HG02610 (cell line): ENCODE data around the gene GNA15.

Source experiments
- ATAC-seq: cut with Tn5 transposase; IDR thresholded peaks from one replicate; pipeline ENCODE4 v1.9.1; 2021; ENCODE audit warnings: mild to moderate bottlenecking, moderate library complexity; ENCODE audit not compliant: unreplicated experiment

The GNA15 gene

DNA sequence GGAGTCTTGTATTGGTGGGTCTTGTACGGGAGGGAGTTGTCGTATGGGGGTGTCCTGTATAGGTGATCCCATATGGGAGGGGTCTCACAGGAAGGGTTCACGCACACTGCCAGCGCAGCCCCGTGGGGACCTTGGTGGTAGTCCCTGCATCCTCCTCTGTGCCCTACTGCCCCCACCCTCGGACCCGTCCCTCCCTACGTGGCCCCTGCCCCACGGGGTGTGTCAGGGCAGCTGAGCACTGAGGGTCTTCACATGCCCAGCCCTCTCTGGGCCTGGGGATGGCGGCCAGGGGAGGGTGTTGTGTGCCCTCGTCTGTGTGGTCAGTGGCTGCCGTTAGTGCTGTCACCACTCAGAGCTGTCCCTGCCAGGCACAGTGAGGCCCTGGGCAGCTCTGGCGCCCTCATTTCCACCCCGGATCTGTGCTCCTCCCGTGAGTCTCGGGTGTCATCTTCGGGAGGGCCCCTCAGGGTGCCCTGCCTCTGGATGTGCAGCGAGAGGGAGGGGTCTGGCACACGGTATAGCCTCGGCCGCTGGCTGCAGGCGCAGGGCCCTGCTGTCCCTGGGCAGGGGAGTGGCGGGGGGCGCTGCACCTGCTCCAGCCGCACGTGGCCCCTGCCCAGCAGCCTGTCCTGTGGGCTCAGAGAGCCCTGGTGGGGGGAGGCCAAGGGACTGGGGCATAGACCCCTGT, 16.0 kb upstream of the GNA15 start:
- no peak for ATAC-seq

- ATAC-seq, result no peak
Observed at GRCh38 chr19:3120611-3121276, 15.1 kb upstream of the GNA15 start.

DNA sequence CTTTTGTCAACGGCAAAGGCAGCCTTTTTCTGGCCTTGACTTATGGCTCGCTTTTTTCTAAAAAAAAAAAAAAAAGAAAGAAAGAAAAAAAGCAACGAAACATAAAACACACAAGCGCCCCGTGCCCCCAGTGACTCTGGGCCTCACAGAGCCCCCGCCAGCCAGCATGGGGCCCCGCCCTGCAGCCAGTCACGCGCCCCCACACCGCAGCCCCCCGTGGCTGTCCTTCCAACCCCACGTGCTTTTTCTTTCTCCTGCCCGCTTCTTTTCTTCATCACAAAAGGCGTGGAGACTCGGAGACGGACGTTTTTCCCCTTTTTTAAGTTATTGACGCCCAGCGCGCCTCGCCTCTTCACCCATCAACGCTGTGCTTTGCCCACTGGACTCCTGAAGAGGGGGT, 14.4 kb upstream of the GNA15 start:
- no peak for ATAC-seq

DNA sequence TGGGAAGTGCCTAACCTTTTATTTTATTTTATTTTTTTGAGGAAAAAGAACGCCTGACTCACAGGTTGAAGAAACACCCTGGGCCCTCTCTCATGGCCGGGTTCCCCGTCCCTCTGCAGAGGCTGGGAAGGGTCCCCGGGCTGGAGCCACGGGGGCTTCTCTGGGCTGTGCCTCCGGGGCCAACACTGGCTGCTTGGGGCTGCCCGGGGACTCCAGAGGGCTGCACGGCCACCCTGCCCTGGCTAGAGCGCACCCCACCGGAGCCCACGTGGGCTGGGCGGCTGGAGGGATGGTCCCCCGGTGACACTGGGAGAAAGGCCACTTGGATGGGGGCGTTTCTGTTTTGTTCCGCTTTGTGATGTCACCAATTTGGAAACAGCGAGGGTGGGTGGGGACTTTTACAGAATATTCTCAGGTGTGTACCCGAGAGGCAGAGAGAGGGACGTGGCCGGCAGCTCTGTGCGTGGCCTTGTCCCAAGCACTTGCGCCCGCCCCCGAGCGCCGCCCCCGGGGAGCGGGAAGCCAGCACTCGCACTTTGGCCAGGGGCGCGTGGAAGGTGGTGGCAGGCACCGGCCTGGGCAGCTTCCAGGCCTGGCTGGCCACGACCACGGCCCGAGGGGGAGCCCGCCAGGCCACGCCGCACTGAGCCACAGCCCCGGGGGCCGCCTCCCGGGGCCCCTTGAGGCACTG, 13.9 kb upstream of the GNA15 start:
- ATAC-seq, result no peak

- ATAC-seq, result no peak
Observed at GRCh38 chr19:3122512-3122870, 13.3 kb upstream of the GNA15 start.

GRCh38 chr19:3123088-3123721, 12.6 kb upstream of the GNA15 start:
- ATAC-seq, result no peak

DNA sequence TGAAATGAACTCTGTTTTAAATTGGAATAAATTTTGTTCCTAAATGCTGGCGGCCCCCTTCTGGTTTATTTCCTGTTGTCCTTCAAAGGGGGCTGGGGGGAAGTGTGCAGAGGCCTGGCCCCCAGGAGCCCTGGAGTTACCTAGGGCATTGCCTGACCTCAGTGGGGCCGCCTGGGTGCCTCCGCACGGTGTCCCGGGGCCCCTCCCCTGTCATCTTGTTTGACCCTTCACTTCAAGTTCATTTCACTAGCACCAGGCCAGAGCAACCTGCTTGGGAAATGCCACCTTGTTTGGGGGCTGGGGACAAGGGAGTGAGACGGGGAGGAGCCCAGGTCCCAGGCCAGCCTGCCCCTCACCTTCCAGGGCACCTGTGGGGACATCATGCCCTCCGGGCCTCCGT, 11.9 kb upstream of the GNA15 start:
- ATAC-seq, result no peak

GRCh38 chr19:3124630-3125029, 11.2 kb upstream of the GNA15 start:
- ATAC-seq, result no peak

- ATAC-seq, result no peak
Observed at GRCh38 chr19:3125900-3126524, 9.8 kb upstream of the GNA15 start.

DNA sequence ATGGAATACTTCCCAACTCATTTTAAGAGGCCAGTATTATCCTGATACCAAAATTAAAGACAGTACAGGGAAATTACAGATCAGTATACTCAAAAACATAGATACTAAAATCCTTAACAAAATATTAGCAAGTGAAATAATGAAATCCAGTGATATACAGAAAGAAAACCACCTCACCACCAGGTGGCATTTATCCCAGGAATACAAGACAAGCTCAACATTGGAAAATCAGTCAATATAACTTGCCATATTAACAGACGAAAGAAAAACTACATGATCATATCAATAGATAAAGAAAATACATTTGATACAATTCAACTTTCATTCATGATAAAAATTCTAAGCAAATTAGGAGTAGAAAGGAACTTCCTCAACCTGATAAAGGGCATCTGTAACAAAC, 6.7 kb upstream of the GNA15 start:
- no peak for ATAC-seq

DNA sequence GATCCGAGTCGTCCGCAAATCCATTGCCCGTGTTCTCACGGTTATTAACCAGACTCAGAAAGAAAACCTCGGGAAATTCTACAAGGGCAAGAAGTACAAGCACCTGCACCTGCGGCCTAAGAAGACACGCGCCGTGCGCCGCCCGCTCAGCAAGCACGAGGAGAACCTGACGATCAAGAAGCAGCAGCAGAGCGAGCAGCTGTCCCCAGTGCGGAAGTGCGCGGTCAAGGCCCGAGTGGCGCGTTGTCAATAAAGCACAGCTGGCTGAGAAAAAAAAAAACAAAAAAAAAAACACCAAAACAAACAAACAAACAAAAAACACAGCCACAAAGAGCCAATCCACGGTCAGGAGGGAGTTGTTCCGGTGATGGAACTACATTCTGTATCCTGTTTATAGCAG, 4.7 kb upstream of the GNA15 start:
- ATAC-seq, result no peak

- peak; percentile 64 for ATAC-seq
Observed at GRCh38 chr19:3132971-3133792, 2.7 kb upstream of the GNA15 start.

GRCh38 chr19:3133793-3134116, 2.1 kb upstream of the GNA15 start:
- ATAC-seq, result no peak

DNA sequence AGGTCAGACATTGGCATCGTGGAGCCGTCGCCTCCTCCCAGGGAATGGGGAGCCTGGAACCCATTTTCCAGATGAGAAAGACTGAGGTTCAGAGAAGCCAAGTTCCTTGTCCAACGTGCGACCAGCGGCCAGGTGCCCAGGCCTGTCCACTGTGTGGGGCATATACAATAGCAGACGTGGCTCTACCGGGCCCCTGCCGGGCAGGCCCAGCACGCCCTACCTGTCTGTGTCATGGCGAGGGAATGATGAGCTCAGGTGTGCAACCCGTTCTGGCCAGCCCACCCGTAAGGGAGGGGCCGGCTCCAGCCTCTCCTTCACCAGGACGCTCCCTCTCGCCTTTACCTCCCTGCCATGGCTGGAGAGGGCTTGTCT, 837 bp downstream of the GNA15 start:
- no peak for ATAC-seq

- ATAC-seq, result no peak
Observed at GRCh38 chr19:3137119-3137518, 1.3 kb downstream of the GNA15 start.

- ATAC-seq, result no peak
Observed at GRCh38 chr19:3138268-3138667, 2.4 kb downstream of the GNA15 start.

GRCh38 chr19:3140667-3141038, 4.8 kb downstream of the GNA15 start:
- no peak for ATAC-seq

- no peak for ATAC-seq
Observed at GRCh38 chr19:3142292-3142670, 6.4 kb downstream of the GNA15 start.

- no peak for ATAC-seq
Observed at GRCh38 chr19:3142781-3143337, 7.0 kb downstream of the GNA15 start.

- ATAC-seq, result no peak
Observed at GRCh38 chr19:3145909-3146676, 10.3 kb downstream of the GNA15 start.
